ENCODE measurements around the gene IDH3B.

Gene IDH3B

DNA sequence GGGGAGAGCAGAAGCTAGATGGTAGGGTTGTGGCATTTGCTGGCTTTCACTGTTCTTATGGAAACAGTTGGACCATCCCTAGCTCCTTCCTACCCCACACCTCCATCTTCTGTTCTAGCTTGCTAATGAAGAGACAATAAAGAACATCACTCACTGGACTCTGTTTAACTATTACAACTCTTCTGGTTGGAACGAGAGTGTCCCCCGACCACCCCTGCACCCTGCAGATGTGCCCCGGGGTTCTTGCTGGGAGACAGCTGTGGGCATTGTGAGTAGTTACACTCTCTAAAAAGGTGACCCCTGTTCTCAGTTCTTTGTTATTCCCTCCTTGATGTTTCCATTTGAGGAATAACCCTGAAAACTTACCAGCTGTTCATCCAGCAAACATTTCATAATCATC lies 51.9 kb downstream of the IDH3B start:
- no peak for DNase-seq

DNA sequence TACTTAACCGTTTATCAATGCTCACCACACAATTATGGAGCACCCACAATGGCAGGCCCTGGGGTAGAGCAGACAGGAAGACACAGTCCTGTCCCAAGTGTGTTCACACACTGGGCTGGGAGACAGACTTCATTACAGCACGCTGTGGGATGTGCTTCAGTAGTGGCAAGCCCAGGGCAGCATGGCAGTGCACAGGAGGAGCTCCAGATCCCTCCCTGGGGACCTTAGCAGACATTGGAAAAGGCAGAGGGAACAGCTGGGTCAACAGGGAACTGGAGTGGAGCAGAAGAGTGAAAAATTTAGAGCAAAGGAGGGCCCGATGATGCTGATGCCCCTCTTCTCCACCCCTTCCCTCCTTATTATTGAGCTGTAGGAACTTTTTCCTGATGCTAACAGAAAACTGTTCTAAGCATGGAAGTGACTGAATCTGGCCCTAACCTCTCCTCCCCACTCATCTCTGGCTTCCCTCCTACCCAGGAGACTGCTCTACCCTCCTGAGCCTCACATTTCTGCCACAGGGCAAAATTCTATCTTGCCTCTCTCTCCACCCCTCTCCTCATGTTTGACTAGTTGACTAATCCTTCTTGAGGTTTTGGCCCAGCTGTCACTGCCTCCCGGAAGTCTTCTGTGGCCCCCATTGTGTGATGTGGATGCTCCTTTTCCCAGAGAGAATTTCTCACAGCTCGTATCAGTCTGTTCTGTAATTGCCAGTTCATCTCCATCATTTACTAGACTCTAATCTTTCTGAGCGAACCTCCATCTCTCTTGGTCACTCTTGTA lies 52.9 kb downstream of the IDH3B start:
- DNase-seq = no peak

DNA sequence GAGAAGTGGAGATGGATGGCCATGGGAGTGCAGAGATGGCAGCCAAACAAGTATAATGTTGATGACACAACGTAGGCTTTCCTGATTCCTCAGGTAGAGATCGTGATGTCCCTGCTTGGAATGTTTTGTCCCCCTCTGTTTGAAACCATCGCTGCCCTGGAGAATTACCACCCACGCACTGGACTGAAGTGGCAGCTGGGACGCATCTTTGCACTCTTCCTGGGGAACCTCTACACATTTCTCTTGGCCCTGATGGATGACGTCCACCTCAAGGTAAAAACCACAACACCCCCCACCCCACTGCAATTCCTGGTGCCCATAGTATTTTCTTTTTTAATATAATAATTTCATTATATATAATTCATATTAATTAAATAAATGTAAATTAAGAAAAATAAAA lies 53.7 kb downstream of the IDH3B start:
- DNase-seq = no peak

All from SHP77 (cell line).